B cell (primary cell): ENCODE data around the gene LMNTD2. TPM values are rescaled to one million over a fixed set of nuclear protein-coding genes. Genes with fewer than 3 reads are reported as not detected.
"Not testable (repeated sequence)": the region's sequence is repeated elsewhere in the genome, so short reads cannot be mapped to it uniquely, and the experiment has no call there.

Experiments used
- ATAC-seq: fragments of 200-7000 bp; cut with Tn5 transposase; one replicate; pipeline ENCODE4 v1.10.0; 2021; ENCODE audit warnings: low read depth, mild to moderate bottlenecking, moderate number of reproducible peaks, moderate library complexity
- CTCF ChIA-PET: fragments of 350-600 bp; sonication (Branson Sonifier 250); formaldehyde crosslinking; loops from one replicate; lab custom pipeline; 2021; ENCODE audit warnings: antibody characterized with exemption, inconsistent platforms; lab: Charles Lee
- POLR2A ChIA-PET: fragments of 350-600 bp; sonication (Branson Sonifier 250); formaldehyde crosslinking; loops from one replicate; lab custom pipeline; 2021; ENCODE audit warnings: antibody characterized with exemption; lab: Charles Lee
- DNase-seq: peaks from one replicate; pipeline ENCODE4 v3.0.0; 2013
- H2AFZ ChIP-seq: 2 replicates; pipeline ENCODE4 v1.6.1; 2012; ENCODE audit warnings: mild to moderate bottlenecking, low read depth, low read length; ENCODE audit not compliant: insufficient read depth, poor library complexity, severe bottlenecking
- H3K27ac ChIP-seq, 2 donors: 1 replicate in 1 of 2; 2 replicates in 1 of 2; pipeline ENCODE4 v1.5.1; 2012 to 2013; ENCODE audit warnings: low read length in 2 of 2, mild to moderate bottlenecking in 2 of 2, moderate library complexity in 1 of 2
- H3K27me3 ChIP-seq, 4 experiments: fragments of 200-600 bp in 1 of 4; sonication (generic) in 1 of 4; replicated peaks in 1 of 4; 1 replicate in 2 of 4; 2 replicates in 2 of 4; pipeline versions ENCODE4 v1.6.1 to v1.7.0; 2013 to 2016; ENCODE audit warnings: low read length in 3 of 4, mild to moderate bottlenecking in 2 of 4, mixed read lengths in 1 of 4, moderate library complexity in 1 of 4; ENCODE audit not compliant: insufficient read depth in 4 of 4, control insufficient read depth in 3 of 4; ENCODE audit errors: control extremely low read depth in 1 of 4
- H3K36me3 ChIP-seq, 2 experiments: replicated peaks in 1 of 2; 1 replicate in 1 of 2; 2 replicates in 1 of 2; pipeline versions ENCODE4 v1.6.1 to v1.7.1; 2013; ENCODE audit warnings: low read length in 1 of 2; ENCODE audit not compliant: insufficient read depth in 2 of 2, control insufficient read depth in 1 of 2; ENCODE audit errors: control extremely low read depth in 1 of 2, extremely low read depth in 1 of 2
- H3K4me1 ChIP-seq, 2 donors: fragments of 200-600 bp in 1 of 2; sonication (generic) in 1 of 2; 1 replicate in 1 of 2; 2 replicates in 1 of 2; pipeline versions ENCODE4 v1.5.1 to v1.6.1; 2013 to 2017; ENCODE audit warnings: low read length in 2 of 2; ENCODE audit not compliant: control insufficient read depth in 2 of 2, insufficient read depth in 2 of 2
- H3K4me2 ChIP-seq: replicated peaks from 2 replicates; pipeline ENCODE3; 2012; ENCODE audit warnings: mild to moderate bottlenecking, low read depth, low read length; ENCODE audit not compliant: poor library complexity, severe bottlenecking
- H3K4me3 ChIP-seq, 5 experiments: fragments of 200-600 bp in 1 of 5; sonication (generic) in 1 of 5; 1 replicate in 3 of 5; 2 replicates in 2 of 5; pipeline versions ENCODE4 v1.5.1 to v1.7.0; 2011 to 2016; ENCODE audit warnings: low read length in 4 of 5, mild to moderate bottlenecking in 4 of 5, low read depth in 2 of 5, control low read depth in 1 of 5, moderate library complexity in 1 of 5; ENCODE audit not compliant: insufficient read depth in 1 of 5; ENCODE audit errors: control extremely low read depth in 1 of 5, extremely low read depth in 1 of 5
- H3K79me2 ChIP-seq: fragments of 200-600 bp; sonication (generic); one replicate; pipeline ENCODE4 v1.6.0; 2016; ENCODE audit warnings: low read length; ENCODE audit not compliant: control insufficient read depth, insufficient read depth
- H3K9ac ChIP-seq: fragments of 200-600 bp; sonication (generic); 2 replicates; pipeline ENCODE4 v1.6.1; 2017; ENCODE audit warnings: mild to moderate bottlenecking, low read length, moderate library complexity
- H3K9me3 ChIP-seq, 3 donors: one replicate each; pipeline versions ENCODE4 v1.6.1 to v1.7.1; 2013; ENCODE audit warnings: low read length in 2 of 3; ENCODE audit not compliant: control insufficient read depth in 2 of 3, insufficient read depth in 1 of 3; ENCODE audit errors: control extremely low read depth in 1 of 3
- H4K20me1 ChIP-seq: 2 replicates; pipeline ENCODE4 v1.6.0; 2012; ENCODE audit warnings: mild to moderate bottlenecking, low read length; ENCODE audit not compliant: insufficient read depth, control insufficient read depth, poor library complexity, severe bottlenecking
- H3K27ac Mint-ChIP-seq: one replicate; pipeline ENCODE4 v1.8.0; 2021; ENCODE audit warnings: mixed read lengths
- H3K27me3 Mint-ChIP-seq: one replicate; pipeline ENCODE4 v1.8.0; 2021; ENCODE audit warnings: mixed read lengths
- H3K4me1 Mint-ChIP-seq: one replicate; pipeline ENCODE4 v1.8.0; 2021; ENCODE audit warnings: mixed read lengths
- H3K4me3 Mint-ChIP-seq: one replicate; pipeline ENCODE4 v1.8.0; 2021; ENCODE audit warnings: mixed read lengths
- H3K9me3 Mint-ChIP-seq: one replicate; pipeline ENCODE4 v1.8.0; 2022; ENCODE audit warnings: mixed read lengths; ENCODE audit not compliant: insufficient read depth
- EZH2 ChIP-seq: IDR thresholded peaks from 2 replicates; pipeline ENCODE4 v1.6.1; 2012; ENCODE audit warnings: borderline replicate concordance, low read depth, mild to moderate bottlenecking, moderate library complexity, low read length; ENCODE audit not compliant: insufficient read depth, poor library complexity, severe bottlenecking
- WGBS: methylation state at CpG from one replicate; pipeline ENCODE4 v1.1.5; 2013; ENCODE audit warnings: missing lambda C conversion rate; ENCODE audit not compliant: insufficient coverage; 5-methylcytosine and 5-hydroxymethylcytosine counted together
- intact Hi-C: fragments of 100-400 bp; cut with micrococcal nuclease; formaldehyde crosslinking; loops from one replicate; pipeline ENCODE4 v1.10.0; 2022
- polyA plus RNA-seq: library from polyadenylated mRNA; depleted of rRNA; stranded (reverse); fragments of >200 nt; gene quantifications from 2 replicates; pipeline ENCODE4 v1.2.3, GENCODE V29; 2012
- total RNA-seq, 2 donors: library from RNA; stranded (reverse); fragments of 120-200 nt in 1 of 2; gene quantifications; 1 replicate in 1 of 2; 2 replicates in 1 of 2; pipeline versions ENCODE4 v1.2.3 to v1.2.4, GENCODE V29; 2013 to 2022
- TF ChIP-seq, protein P1 (sequence below): fragments of 200-600 bp; IDR thresholded peaks from one replicate; pipeline ENCODE4 v1.8.0; 2022; ENCODE audit warnings: antibody characterized with exemption, mild to moderate bottlenecking

LMNTD2 gene
- total and polyA plus RNA-seq, 2 donors (not counting 1 experiment from before 2014, with no cell fraction given): 21.4 to 29.6 TPM

DNA sequence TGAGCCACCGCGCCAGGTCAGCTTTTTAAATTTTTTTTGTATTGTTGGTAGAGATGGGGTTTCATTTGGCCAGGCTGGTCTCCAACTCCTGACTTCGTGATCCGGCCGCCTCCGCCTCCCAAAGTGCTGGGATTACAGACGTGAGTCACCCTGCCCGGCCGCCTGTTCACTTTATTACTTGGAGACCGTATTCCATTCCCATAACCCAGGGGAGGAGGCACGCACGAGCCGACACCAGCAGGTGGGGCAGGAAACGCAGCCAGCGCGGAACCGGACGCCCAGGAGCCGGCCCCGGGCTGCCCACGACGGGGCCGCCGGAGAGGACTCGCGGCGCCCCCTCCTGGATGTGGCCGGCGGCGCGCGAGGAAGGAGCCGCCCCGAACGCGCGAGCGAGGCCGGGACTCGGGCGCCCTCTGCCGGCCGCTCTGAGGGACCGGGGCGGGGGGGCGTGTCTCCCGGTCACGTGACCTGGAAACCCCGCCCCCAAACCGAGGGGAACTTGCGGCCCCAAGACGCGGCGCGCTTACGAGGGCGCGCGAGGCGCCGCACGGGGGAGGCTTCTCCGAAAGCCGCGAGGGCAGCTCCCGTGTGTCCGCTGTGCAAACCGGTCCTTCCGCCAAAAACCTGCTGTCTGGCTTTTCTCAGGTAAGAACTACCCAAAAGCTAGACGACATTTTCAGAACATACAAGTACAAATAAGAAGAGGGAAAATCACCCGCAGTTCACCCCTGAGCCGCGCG lies 41.9 kb downstream of the LMNTD2 start:
- Histone ChIP-seq H3K27me3 (no peaks in the 10 kb centered on the region), H4K20me1 (no peaks in the 10 kb centered on the region), H3K4me3 (peak overlapping the region in 4 of 5 experiments; percentile 21 to 44 (median 40)), H2AFZ (peak overlapping the region; percentile 63), H3K4me1 (peaks cover 3 to 4% of the 10 kb centered on the region in 2 donors), H3K9me3 (peaks cover 0 to 22% (median 0%) of the 10 kb centered on the region in 3 donors), H3K4me2 (peak overlapping the region; percentile 83), H3K9ac (peak overlapping the region; percentile 41), H3K36me3 (peaks cover 0 to 2% of the 10 kb centered on the region in 2 experiments), H3K27ac (peak overlapping the region in 1 of 2 donors; percentile 36), H3K79me2 (no peaks in the 10 kb centered on the region)
- WGBS: 12% methylated on average over 69 of the region's 74 CpGs
- peak; percentile 96 for DNase-seq
- ATAC-seq: peak; percentile 97
- POLR2A ChIA-PET: interaction anchor here (0.7 to 1.8 kb wide), 4 partner anchors 9 to 180 kb away, joined by 3 to 6 read pairs (median 6); partner anchors contain the start of genes HRAS and IRF7
- CTCF ChIA-PET: interaction anchor here (0.7 to 1.9 kb wide), 10 partner anchors 9 to 312 kb away, joined by 3 to 10 read pairs (median 4); partner anchors contain the start of genes BET1L and RNH1
- peak overlapping the region; percentile 83 for H3K27ac Mint-ChIP-seq
- peaks cover 3% of the 10 kb centered on the region for H3K9me3 Mint-ChIP-seq
- TF ChIP-seq, protein P1, sequence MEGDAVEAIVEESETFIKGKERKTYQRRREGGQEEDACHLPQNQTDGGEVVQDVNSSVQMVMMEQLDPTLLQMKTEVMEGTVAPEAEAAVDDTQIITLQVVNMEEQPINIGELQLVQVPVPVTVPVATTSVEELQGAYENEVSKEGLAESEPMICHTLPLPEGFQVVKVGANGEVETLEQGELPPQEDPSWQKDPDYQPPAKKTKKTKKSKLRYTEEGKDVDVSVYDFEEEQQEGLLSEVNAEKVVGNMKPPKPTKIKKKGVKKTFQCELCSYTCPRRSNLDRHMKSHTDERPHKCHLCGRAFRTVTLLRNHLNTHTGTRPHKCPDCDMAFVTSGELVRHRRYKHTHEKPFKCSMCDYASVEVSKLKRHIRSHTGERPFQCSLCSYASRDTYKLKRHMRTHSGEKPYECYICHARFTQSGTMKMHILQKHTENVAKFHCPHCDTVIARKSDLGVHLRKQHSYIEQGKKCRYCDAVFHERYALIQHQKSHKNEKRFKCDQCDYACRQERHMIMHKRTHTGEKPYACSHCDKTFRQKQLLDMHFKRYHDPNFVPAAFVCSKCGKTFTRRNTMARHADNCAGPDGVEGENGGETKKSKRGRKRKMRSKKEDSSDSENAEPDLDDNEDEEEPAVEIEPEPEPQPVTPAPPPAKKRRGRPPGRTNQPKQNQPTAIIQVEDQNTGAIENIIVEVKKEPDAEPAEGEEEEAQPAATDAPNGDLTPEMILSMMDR: peak; percentile 100
- no peak for TF ChIP-seq EZH2
- peaks cover 9% of the 10 kb centered on the region for H3K4me1 Mint-ChIP-seq
- no peaks in the 10 kb centered on the region for H3K27me3 Mint-ChIP-seq
- H3K4me3 Mint-ChIP-seq: peak overlapping the region; percentile 86
- intact Hi-C loops: loop anchor here (1.0 kb wide), 2 partner anchors 11 to 19 kb away; partner anchors contain the start of genes LRRC56 and RNH1

DNA sequence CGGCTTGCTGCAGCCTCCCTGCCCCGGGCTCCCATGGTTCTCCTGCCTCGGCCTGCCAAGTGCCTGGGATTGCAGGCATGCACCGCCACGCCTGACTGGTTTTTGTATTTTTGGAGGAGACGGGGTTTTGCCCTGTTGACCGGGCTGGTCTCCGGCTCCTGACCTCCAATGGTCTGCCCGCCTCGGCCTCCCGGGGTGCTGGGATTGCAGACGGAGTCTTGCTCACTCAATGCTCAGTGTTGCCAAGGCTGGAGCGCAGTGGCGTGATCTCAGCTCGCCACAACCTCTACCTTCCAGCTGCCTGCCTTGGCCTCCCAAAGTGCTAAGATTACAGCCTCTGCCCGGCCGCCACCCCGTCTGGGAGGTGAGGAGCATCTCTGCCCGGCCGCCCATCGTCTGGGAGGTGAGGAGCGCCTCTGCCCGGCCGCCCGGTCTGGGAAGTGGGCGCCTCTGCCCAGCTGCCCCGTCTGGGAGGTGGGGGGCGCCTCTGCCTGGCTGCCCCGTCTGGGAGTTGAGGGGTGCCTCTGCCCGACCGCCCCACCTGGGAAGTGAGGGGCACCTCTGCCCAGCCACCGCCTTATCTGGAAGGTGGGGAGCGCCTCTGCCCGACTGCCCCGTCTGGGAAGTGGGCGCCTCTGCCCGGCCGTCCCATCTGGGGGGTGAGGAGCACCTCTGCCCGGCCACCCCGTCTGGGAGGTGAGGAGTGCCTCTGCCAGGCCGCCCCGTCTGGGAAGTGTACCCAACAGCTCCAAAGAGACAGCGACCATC lies 43.4 kb downstream of the LMNTD2 start:
- peaks cover 0 to 22% (median 0%) of the 10 kb centered on the region in 3 donors for H3K9me3 ChIP-seq
- H3K27ac Mint-ChIP-seq, H3K9ac ChIP-seq, H3K4me1 ChIP-seq, intact Hi-C loops, H4K20me1 ChIP-seq, H3K4me2 ChIP-seq, H3K4me1 Mint-ChIP-seq, H3K4me3 ChIP-seq, H3K27me3 Mint-ChIP-seq, H3K36me3 ChIP-seq, H3K27ac ChIP-seq, ATAC-seq, H3K27me3 ChIP-seq, H3K4me3 Mint-ChIP-seq, H3K9me3 Mint-ChIP-seq, H3K79me2 ChIP-seq, H2AFZ ChIP-seq, DNase-seq: not testable (repeated sequence)
- 93% methylated on average over 39 of the region's 43 CpGs for WGBS
- POLR2A ChIA-PET: interaction anchor here (0.6 to 1.8 kb wide), 2 partner anchors 8 to 14 kb away, joined by 3 to 6 read pairs; no protein-coding TSS in a partner anchor
- CTCF ChIA-PET: interaction anchor here (1.0 to 1.3 kb wide), 3 partner anchors 8 to 96 kb away, joined by 3 to 4 read pairs (median 3); no protein-coding TSS in a partner anchor
